ENCODE data around the gene NPEPPS.
"Not testable (repeated sequence)": the region's sequence is repeated elsewhere in the genome, so short reads cannot be mapped to it uniquely, and the experiment has no call there.

DNA sequence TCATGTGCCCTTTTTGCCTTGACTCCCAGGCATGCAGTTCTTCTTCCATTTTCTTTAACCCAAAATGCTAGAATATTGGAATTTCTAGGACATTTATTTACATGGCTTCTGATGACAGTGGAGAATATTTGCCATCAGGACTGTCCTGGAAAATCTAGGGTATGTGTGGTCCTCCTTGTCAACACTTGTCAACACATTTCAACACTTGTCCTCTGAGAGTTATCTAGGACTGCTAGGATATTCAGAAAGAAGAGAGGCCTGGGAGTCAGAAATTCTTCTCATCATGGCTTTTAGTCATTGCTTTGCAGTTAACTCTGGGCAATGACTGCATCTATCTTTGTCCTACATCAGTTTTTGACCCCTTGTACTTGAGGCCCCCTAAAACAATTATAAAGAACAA is 11.5 kb upstream of the NPEPPS start:
- TF ChIP-seq CTCF (IDR thresholded peaks at IDR 0.05; ENCODE audit: extremely low read depth in 1 of 2, insufficient read depth in 1 of 2, low read depth in 1 of 2, low read length in 2 of 2); GATA2 (IDR thresholded peaks at IDR 0.05; ENCODE audit: insufficient read depth, insufficient read length, low read depth, low read length); JUN (IDR thresholded peaks at IDR 0.05; ENCODE audit: borderline replicate concordance, insufficient read depth, insufficient read length, low read depth); MAX (IDR thresholded peaks at IDR 0.05; ENCODE audit: insufficient read depth, insufficient read length); POLR2AphosphoS5 (IDR thresholded peaks at IDR 0.05; ENCODE audit: insufficient read depth, low read depth, low read length); POLR2A (IDR thresholded peaks at IDR 0.05; ENCODE audit: low read depth, low read length): not testable (repeated sequence)

Data from endothelial cell of umbilical vein (primary cell).